Hepatocyte (in vitro differentiated cells): ENCODE results near the gene MAN1B1.

Source experiments
- EZH2 ChIP-seq: fragments of 200-600 bp; sonication (generic); IDR thresholded peaks from 2 replicates; pipeline ENCODE4 v1.6.1; 2016; ENCODE audit warnings: antibody characterized with exemption, mild to moderate bottlenecking, borderline replicate concordance
- EZH2phosphoT487 ChIP-seq: fragments of 200-600 bp; sonication (generic); IDR thresholded peaks from one replicate; pipeline ENCODE4 v1.6.1; 2018; ENCODE audit warnings: antibody characterized with exemption, mild to moderate bottlenecking, low read depth, moderate library complexity; ENCODE audit not compliant: unreplicated experiment, severe bottlenecking
- TF ChIP-seq, protein P1 (sequence below): fragments of 200-600 bp; sonication (generic); IDR thresholded peaks from 2 replicates; pipeline ENCODE4 v1.5.1; 2016; ENCODE audit warnings: antibody characterized with exemption, mild to moderate bottlenecking; ENCODE audit not compliant: poor library complexity

DNA sequence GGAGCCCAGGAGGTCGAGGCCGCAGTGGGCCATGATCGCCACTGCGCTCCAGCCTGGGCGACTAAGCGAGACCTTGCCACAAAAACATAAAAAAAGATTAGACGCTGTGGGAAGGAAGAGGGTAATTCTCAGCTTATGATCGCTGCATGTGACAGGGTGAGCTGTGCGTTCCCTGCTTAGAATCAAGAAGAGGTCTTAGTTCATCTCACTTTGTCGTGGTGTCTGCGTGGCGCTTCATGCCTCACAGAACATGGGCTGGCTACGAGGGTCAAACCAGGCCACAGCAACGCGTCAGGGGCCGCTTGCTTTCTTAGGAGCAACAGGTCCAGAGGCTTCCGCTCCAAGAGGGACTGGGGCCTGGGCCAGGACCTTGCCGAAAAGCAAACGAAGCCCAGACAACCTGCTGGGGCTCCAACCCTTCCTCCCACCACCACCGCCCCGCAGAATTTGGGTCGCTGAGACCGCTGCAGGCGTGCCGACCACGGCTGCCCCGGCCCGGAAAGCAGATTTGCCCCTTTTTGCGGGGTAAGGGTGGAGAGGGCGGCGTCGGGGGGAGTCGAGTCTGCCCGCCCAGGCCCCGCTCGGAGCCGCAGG is 42.2 kb downstream of the MAN1B1 start:
- TF ChIP-seq, protein P1, sequence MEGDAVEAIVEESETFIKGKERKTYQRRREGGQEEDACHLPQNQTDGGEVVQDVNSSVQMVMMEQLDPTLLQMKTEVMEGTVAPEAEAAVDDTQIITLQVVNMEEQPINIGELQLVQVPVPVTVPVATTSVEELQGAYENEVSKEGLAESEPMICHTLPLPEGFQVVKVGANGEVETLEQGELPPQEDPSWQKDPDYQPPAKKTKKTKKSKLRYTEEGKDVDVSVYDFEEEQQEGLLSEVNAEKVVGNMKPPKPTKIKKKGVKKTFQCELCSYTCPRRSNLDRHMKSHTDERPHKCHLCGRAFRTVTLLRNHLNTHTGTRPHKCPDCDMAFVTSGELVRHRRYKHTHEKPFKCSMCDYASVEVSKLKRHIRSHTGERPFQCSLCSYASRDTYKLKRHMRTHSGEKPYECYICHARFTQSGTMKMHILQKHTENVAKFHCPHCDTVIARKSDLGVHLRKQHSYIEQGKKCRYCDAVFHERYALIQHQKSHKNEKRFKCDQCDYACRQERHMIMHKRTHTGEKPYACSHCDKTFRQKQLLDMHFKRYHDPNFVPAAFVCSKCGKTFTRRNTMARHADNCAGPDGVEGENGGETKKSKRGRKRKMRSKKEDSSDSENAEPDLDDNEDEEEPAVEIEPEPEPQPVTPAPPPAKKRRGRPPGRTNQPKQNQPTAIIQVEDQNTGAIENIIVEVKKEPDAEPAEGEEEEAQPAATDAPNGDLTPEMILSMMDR, result no peak
- TF ChIP-seq EZH2 (no peak), EZH2phosphoT487 (no peak)
